NCI-H2196 treated with DMSO at 0.1 percent for 48 hours (cell line): Measurements from ENCODE around the gene RAPH1.

ENCODE experiments used
- DNase-seq: peaks from one replicate; lab custom pipeline; 2025; ENCODE audit not compliant: unreplicated experiment; lab: John Stamatoyannopoulos, UW

RAPH1 gene, protein sequence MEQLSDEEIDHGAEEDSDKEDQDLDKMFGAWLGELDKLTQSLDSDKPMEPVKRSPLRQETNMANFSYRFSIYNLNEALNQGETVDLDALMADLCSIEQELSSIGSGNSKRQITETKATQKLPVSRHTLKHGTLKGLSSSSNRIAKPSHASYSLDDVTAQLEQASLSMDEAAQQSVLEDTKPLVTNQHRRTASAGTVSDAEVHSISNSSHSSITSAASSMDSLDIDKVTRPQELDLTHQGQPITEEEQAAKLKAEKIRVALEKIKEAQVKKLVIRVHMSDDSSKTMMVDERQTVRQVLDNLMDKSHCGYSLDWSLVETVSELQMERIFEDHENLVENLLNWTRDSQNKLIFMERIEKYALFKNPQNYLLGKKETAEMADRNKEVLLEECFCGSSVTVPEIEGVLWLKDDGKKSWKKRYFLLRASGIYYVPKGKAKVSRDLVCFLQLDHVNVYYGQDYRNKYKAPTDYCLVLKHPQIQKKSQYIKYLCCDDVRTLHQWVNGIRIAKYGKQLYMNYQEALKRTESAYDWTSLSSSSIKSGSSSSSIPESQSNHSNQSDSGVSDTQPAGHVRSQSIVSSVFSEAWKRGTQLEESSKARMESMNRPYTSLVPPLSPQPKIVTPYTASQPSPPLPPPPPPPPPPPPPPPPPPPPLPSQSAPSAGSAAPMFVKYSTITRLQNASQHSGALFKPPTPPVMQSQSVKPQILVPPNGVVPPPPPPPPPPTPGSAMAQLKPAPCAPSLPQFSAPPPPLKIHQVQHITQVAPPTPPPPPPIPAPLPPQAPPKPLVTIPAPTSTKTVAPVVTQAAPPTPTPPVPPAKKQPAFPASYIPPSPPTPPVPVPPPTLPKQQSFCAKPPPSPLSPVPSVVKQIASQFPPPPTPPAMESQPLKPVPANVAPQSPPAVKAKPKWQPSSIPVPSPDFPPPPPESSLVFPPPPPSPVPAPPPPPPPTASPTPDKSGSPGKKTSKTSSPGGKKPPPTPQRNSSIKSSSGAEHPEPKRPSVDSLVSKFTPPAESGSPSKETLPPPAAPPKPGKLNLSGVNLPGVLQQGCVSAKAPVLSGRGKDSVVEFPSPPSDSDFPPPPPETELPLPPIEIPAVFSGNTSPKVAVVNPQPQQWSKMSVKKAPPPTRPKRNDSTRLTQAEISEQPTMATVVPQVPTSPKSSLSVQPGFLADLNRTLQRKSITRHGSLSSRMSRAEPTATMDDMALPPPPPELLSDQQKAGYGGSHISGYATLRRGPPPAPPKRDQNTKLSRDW

DNA sequence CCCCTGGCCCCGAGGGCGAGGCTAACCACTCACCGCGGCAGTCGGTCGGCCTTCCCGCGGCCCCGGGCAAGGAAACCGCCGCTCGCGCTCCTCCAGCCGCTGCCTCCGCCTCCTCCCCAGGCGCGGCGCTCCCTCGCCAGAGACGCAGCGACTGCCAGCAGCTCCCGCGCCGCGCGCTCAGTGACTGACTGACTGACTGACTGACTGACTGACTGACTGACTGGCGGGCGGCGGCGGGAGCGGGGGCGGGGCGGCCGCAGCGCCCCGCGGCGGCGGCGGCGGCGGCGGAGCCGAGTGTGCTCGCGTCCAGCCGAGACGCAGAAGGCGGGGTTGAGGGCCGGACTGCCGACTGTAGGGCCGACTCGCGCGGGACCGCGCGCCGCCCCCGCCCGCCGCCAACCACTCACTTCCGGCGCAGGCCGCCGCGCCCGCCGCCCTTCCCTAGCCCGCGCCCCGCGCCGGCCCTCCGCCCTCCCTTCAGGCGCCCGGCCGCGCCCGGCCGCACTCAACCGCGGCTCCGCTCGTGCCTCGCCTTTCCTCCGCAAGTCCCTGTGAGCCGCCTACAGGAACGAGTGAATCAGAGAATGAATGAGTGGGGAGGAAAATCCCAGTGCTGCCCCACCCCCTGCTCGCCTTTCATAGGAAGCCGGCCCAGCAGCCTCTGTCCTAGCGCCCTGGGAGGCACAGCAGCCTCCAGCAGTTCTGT is at the start of gene RAPH1:
Gene RAPH1 (minus strand): TSS at position 224 of the 706 bp plus-strand sequence. CDS start 39,948 bp downstream, outside the sequence.
- DNase-seq: peak; percentile 78

DNA sequence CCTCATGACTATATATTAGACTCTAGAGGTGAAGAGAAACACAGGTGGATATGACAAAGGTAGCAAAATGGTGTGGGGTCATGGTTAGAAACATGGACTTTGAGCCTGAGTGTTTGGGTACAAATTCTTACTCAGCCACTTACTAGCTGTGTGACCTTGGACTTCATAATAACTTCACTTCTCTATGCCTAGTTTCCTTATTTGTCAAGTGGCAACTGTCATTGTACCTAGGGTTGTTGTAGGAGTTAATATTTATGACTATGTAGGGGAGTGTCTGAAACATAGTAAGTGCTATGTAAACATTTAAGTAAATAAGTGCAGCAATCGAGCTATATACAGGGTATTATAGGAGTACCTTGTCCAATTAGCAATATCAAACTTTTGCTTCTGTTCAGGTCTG is 49.7 kb upstream of the RAPH1 start:
- DNase-seq: no peak

DNA sequence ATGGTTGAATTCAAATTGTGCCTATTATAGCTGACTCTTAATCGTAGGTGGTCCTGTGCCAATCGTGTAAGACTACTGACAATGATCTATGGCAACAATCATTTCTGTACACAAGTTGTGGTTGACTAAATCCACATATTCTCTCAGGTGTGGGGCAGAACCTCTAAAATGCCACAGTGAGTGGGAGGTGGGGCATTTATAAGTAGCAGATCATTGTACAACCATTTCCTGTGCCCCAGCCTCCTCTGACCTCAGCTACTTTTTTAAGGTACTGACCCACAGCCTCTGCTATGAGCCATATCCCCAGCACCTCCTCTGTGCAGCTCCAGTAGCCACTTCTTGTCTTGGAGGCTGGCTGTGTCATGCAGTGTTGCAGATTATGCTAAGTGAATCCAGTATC is 48.6 kb upstream of the RAPH1 start:
- no peak for DNase-seq

DNA sequence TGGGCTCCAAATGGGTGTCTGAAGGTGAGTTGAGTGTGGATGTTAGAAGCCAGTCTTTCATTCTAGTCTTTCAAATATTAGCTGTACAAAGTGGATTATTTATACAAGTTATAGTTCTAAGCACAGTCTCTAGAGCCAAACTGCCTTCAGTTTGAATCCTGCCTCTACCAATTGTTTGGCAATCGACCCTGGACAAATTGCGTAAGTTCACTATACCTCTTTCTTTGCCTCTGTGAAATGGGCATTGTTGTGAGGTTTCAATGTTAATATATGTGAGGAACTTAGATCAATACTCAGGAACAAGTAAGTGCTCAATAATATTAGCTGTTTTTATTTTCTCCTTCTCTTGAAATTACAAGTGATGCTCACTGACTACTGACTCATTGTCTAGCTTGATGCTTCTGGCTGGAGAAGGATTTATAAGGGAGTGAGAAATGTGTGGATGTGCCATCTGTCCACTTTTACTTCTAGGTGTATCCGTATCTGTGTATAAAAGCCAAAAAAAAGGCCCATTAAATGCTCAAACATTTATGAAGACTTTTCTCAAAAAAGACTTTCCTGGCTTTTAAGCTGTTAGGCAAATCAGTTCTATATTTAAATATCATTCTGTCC is 48.1 kb upstream of the RAPH1 start:
- DNase-seq: no peak

DNA sequence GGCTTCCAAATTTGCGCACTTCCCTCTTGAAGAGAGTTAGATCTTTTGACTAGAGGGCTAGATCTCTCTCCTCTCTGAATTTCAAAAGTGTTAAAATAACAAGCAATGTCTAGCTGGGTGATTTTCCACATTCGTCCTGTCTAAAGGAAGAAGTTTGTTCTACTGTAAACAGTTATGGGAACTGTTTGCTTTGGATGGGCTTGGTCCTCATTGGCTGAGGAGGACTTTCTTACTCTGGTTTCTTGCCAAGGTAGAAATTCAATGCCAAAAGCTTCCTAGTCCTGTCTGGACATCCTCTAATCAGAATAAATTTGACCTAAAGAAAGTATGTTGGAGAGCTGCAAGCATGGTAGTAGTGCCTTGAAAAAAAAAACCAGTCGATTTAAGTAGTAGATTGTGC is 47.4 kb upstream of the RAPH1 start:
- peak; percentile 8 for DNase-seq

DNA sequence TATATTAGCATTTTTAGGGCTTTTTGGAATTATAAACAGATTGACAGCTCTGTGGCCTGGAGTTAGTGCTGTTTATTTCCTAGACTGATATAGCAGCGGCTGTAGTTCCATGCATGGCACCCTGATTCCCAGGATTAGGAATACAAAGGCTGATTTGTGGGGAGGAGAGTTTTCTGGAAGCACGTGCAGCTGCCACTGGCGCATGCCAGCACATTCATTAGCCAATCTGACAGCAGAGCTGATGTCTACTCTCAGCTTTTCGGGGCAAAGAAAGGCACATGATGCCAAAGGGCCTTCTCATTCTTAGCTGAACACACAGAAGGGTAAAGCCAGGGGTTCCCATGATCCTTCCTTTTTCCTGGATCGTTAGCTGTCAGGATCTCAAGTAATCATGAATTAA is 45.7 kb upstream of the RAPH1 start:
- DNase-seq: no peak

DNA sequence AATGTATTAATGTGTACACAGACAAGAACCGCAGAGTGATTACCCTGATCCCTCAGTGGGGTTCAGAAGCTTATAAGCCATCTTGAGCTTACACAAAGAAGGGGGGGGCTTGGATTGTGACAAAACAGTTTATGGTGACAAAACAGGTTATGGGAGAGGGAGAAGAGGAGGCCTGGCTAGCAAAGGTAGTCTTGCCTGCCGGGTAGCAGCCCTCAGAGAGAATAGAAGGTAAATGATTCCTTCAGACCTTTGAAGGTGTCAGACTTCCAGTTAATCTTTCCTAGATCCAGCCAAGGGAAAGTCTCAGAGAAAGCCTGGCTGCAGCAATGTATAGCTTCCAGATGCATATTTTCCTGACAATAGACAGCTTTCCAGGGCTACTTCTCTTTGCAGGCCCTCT is 44.6 kb upstream of the RAPH1 start:
- no peak for DNase-seq

DNA sequence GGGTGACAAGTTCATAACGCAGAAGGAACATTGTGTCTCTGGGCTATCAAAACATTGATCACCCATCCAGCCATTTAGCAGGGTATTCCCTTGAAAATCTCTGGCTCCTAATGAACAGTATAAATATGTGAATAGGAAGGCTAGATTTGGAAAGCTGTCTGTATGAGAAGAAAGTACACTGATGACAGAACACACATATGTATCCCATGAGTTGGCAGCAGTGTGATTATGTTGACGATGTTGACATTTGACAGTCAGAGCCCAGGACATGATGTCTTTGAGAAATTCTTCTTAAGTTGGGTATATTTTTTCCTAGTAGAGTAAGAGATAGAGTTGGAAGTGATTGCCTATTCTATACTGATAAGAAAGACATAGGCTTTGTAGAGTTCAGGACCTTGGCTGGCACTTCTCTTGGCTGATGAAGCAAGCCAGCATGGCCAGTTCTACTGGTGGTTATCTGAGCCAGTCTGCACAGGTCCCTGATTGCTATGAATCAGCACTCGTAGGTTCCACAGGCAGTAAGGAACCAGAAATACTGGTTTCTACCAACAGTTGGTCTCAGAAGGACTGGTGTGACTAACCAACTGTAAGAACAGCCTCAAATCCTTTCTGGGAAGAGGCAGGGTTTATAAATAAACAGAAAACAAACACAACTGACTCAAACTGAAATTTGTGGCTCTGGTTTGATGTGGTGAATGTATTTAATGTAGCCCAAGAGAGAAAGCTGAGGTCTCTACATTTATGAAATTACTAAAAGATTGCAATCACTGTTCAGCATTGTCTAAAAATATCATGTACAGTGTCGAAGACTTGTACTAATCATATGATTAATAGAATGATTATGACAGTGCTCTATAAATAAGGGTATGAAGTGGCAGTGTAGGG is 43.9 kb upstream of the RAPH1 start:
- peak; percentile 51 for DNase-seq

DNA sequence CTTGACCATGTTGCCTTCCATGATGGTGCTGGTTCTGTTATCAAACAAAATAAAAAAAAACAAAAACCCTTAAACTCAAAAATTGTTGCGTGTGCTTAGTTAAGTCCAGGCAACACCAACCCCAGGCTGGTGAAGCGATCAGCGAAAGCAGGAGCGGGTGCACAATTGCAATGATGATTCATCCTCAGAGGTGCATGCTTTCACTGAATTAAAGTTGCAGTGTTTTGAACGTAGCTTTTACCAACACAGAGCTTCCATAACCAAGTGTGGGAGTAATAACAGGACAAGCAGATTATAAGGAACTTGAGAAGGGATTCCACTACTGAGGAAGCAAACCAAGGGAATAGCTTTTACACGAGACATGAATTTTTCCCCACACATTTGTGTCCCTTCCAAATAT is 39.7 kb upstream of the RAPH1 start:
- DNase-seq: no peak

DNA sequence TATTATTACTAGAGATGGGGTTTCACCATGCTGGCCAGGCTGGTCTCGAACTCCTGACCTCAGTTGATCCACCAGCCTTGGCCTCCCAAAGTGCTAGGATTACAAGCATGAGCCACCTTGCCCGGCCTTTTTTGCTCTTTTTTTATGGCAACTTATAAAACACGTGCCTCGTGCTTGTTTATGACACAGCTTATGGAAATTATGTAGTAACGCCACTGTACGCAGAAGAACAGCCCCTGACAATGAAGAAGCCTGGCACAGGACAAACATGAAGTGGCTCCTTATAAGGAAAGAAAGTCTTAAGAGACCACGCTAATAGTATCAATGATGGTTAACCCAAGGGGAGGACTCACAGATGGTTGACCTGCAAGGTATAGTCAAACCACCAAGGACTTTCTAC is 37.2 kb upstream of the RAPH1 start:
- no peak for DNase-seq

DNA sequence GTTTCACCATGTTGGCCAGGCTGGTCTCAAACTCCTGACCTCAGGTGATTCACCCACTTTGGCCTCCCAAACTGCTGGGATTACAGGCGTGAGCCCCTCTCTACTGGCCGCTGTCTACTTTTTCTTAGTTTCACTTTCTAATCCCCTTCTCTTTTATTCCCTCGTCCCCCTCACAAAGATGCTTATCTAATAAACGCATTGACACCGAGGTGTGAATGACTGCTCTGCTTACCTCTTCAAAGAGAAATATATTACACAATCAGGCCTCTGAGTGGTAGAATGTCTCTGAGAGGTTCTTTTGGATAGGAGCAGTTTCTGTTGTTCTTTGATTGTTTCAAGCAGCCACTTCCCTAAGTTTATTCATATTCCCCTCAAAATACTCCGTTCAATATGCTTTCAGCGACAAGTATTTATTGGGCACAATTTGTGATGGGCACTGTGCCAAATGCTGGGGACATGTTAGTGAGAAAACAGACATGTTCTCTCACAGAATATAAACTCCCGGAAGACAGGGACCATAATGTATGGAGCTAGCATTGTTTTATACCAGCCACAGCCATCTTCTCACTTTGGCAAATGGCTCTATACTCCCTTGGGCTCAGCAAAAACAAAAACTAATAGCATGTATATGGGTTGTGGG is 34.7 kb upstream of the RAPH1 start:
- no peak for DNase-seq

DNA sequence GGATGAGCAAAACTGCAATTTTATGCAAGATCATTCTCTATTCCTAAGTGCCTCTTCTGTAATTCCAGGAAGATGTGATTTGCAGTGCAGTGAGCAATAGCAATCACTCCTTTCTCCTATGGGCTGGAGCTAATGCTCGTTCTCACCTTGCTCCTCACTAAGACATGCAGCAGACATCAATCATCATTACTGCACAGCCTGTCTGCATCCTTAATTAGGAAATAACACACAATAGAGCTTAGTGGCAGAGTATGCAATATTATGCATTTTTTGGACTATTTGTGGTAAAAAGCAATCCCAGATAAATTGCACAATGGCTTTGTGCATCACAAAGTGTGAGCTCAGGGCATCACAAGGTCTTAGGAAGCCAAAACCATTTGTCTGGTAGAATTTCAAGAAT is 32.6 kb upstream of the RAPH1 start:
- no peak for DNase-seq

DNA sequence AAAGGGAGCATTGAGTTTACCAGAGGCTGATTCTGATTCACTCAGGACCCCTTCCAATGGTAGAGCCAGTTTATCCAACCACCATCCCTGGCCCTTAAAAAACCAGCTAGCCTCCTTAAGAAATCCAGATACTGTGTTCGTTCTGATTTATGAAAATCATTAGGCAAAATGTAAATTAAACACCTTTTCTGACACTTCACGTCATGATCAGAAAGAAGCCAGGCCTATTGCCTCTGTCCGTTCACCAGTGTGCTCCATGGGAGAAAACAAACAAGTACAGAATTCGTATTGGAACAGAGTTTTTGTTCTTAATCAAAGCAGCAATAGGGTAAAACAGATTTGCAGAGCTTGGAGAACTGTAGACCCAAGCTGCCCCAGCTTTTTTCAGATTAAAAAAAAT is 31.1 kb upstream of the RAPH1 start:
- DNase-seq: no peak

DNA sequence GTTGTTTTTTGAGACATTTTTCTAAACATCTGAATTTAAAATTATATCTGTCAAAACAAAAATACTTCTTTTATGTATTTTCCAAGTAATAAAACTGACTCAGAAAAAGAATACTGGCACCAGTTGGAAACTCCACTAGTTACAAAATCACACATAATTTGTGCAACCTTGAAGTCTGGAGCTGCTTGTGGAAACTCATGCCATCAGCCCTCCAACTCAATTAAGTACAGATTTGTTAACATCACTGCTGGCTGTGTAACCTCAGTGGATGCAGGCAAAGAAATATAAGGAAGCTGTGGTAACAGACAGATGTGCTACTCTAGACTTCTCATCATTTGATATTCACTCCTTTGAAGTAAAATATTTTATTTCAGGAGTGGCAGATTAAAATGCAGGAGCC is 30.0 kb upstream of the RAPH1 start:
- no peak for DNase-seq

DNA sequence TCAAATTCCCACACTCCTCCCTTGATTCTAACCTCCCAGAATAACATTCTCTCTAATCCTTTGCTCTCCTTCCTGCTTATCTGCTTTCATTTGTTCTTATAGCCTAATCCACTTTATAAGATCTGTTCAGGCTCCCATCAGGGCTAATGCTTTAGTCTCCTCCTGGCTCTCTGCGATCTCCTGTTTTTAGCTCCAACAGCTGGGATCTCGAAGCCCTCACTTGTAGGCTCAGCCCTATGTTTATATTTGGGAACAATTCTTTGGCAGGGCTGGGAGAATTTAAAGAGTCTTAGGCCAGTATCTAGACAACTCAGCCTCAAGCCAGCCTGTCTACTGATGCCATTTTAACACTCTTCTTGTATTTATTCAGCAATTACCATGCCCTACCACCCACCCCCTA is 27.2 kb upstream of the RAPH1 start:
- DNase-seq: no peak

DNA sequence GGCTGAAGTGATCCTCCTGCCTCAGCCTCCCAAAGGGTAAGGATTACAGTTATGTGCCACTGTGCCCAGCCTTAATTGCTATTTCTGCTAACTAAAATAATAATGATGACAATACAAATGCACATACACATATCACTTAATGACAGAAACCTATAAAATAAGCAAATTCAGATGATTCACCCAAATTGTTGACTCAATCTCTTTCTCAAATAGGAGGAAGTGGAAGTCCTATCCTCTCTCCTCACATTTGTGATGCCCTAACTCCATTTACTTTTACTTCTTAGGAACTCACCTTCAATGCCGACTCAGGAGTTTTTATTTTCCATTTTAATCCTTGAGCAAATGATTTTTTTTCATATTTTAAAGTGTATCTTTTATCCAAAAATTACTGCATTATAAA is 24.5 kb upstream of the RAPH1 start:
- no peak for DNase-seq

DNA sequence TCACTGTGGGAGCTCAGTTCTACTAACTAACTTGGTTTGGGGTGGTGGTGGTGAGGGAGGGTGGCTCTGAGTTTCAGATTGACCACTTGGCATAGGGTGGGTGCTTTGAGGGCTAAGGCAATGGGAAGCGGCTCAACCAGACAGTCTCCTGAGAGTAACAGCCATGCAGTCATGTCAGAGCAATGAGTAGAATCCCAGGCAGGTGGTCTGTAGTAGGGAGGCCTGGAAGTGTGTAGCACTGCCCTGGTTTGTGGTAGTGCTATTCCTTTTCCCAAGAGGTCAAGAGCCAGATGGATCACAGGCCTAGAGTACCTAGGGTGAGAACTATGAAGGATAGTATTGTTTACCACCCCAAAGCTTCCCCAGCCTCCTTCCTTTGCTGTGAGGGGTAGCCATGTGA is 18.7 kb upstream of the RAPH1 start:
- no peak for DNase-seq

DNA sequence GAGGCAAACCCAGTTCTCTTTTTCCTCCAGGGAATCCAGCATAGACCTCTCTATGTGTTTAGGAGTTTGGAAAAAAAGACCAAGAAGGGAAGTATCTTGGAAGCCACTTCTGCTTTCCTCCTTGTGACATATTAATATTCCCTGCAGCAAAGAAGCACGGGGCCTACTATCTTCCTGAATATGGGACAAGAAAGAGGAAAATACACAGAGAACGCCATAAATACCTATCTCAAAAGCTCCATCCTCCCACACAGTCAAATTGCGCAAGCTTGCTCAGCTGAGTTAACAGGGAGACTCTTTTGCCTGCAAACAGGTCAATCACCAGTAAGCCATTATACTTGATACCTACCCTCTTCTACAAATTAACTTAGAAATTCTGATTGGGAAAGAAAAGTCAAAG is 16.7 kb upstream of the RAPH1 start:
- no peak for DNase-seq

DNA sequence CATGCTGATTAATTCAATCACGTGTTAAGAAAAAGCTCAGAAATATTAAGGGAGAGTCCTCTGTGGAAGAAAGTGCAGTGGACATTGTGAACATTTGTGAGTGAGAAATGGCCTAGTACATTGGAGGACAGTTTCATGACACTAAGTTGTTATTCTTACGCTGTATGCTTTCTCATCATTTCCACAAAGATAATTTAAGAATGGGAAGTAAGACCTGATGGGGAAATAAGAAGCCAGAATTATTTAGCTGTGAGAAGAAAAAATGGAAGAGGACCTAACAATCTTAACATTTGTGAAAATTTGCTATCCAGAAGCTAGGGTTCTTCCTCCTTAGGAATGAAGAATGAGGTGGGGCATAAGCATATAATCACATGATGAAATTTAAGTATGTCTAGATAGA is 15.2 kb upstream of the RAPH1 start:
- DNase-seq: no peak
